GM06990 (cell line): ENCODE data around the gene FNDC3B.

Source experiments
- DNase-seq: peaks from one replicate; pipeline ENCODE4 v3.0.0-alpha.2; 2011; ENCODE audit not compliant: insufficient read length; ENCODE audit errors: extremely low read depth
- H3K27me3 ChIP-seq: replicated peaks from 2 replicates; pipeline ENCODE4 v1.6.0; 2011; ENCODE audit warnings: low read length; ENCODE audit not compliant: control insufficient read depth, insufficient read depth
- H3K36me3 ChIP-seq: 2 replicates; pipeline ENCODE4 v1.5.1; 2011; ENCODE audit warnings: low read length; ENCODE audit not compliant: control insufficient read depth, insufficient read depth
- H3K4me3 ChIP-seq: replicated peaks from 2 replicates; pipeline ENCODE4 v1.5.1; 2011; ENCODE audit warnings: low read depth, mild to moderate bottlenecking, control low read depth, low read length
- TF ChIP-seq, protein P1 (sequence below): IDR thresholded peaks from 2 replicates; pipeline ENCODE4 v1.5.1; 2011; ENCODE audit warnings: low read length, control low read depth, mild to moderate bottlenecking, inconsistent platforms; ENCODE audit not compliant: insufficient read depth, poor library complexity, severe bottlenecking

FNDC3B gene

DNA sequence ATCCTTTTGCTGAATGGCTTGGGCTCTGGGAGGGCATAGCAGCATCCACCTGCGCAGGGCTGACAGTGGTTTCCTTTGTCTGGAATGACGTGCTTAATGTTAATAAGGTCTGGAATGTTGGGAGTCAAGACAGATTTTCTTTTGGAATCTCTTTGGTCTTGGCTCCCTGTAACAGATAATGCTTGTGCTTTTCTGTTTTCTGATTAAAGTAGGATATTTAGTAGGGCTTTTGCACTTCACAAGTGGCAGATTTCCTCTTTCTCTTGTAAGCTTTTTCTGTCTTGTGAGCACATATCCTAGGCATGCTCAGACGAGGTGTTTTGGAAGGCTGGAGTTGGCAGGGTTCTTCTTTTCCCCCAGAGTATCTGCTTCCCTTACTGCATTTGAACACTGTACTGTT is 219.2 kb downstream of the FNDC3B start:
- Histone ChIP-seq H3K4me3 (no peak overlapping the region), H3K36me3 (peaks cover 4% of the 10 kb centered on the region), H3K27me3 (no peaks in the 10 kb centered on the region)
- TF ChIP-seq, protein P1, sequence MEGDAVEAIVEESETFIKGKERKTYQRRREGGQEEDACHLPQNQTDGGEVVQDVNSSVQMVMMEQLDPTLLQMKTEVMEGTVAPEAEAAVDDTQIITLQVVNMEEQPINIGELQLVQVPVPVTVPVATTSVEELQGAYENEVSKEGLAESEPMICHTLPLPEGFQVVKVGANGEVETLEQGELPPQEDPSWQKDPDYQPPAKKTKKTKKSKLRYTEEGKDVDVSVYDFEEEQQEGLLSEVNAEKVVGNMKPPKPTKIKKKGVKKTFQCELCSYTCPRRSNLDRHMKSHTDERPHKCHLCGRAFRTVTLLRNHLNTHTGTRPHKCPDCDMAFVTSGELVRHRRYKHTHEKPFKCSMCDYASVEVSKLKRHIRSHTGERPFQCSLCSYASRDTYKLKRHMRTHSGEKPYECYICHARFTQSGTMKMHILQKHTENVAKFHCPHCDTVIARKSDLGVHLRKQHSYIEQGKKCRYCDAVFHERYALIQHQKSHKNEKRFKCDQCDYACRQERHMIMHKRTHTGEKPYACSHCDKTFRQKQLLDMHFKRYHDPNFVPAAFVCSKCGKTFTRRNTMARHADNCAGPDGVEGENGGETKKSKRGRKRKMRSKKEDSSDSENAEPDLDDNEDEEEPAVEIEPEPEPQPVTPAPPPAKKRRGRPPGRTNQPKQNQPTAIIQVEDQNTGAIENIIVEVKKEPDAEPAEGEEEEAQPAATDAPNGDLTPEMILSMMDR = no peak
- DNase-seq = no peak

DNA sequence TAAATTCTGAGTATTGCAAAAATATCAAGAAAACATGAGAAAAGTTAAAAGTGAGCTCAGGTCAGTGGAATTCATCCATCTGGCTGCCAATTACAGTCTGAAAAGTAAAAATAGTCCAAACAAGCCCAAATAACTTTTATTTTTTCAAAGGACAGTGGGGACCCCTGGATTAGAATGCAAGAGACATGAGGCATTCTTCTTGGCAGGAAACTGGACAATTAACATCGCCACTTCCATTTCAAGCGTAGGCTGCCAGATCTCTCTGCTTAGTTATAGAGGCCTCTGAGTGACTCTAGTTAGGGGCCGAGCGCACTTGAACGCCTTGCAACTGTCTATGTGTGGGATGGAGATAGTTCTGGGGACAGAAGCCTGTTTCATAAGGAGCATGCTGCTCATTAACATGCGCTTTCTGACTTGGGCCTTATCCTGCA is 219.7 kb downstream of the FNDC3B start:
- Histone ChIP-seq H3K4me3 (no peak overlapping the region), H3K27me3 (no peaks in the 10 kb centered on the region), H3K36me3 (peaks cover 4% of the 10 kb centered on the region)
- TF ChIP-seq, protein P1 = no peak
- DNase-seq = no peak

GRCh38 chr3:172259726-172260248 is 220.4 kb downstream of the FNDC3B start:
- TF ChIP-seq, protein P1 = no peak
- Histone ChIP-seq H3K36me3 (peaks cover 4% of the 10 kb centered on the region), H3K27me3 (no peaks in the 10 kb centered on the region), H3K4me3 (no peak overlapping the region)
- DNase-seq = no peak

- no peak overlapping the region for H3K4me3 ChIP-seq
- H3K36me3 ChIP-seq = peaks cover 4% of the 10 kb centered on the region
- H3K27me3 ChIP-seq = no peaks in the 10 kb centered on the region
- no peak for DNase-seq
- TF ChIP-seq, protein P1 = no peak
These were observed 221.0 kb downstream of the FNDC3B start for GRCh38 chr3:172260381-172260780.

- Histone ChIP-seq H3K27me3 (no peaks in the 10 kb centered on the region), H3K36me3 (peaks cover 4% of the 10 kb centered on the region), H3K4me3 (no peak overlapping the region)
- no peak for DNase-seq
- TF ChIP-seq, protein P1 = no peak
These were observed 221.7 kb downstream of the FNDC3B start for GRCh38 chr3:172261054-172261453.

DNA sequence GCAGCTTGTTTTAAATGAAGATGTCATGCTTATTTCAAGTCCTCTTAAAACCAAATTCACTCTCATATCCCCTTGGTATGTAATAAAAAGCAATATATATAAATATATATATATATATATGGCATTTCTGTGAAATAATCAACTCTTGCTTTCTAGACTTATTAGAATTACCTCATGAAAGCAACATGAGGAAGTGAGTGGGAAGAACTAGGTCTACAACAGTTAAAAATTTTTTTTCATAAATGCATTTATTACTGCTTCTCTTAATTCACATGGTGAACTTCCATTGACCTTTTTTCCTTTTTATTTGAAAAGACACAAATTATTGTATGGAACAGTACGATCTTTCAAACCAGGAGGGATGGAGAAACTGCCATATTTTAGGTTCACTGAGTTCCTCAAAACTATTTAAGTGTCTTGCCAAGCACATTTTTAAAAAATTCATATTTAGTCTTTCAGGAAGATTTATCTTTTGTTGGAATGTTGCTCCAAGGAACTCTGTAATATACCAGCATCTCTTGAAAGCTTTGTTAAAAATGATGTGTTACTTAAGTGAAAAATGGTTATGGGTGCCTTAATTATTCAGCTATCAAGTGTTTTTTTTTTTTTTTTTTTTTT is 223.7 kb downstream of the FNDC3B start:
- TF ChIP-seq, protein P1 = no peak
- no peak overlapping the region for H3K4me3 ChIP-seq
- no peak for DNase-seq

More for the DNA sequence above, 223.7 kb downstream of the FNDC3B start:
- Histone ChIP-seq H3K27me3 (no peaks in the 10 kb centered on the region), H3K36me3 (peaks cover 2% of the 10 kb centered on the region)
